HCT116 (cell line): ENCODE measurements around the gene CTDSPL2.

Source experiments
- CBX3 ChIP-seq: IDR thresholded peaks from 2 replicates; pipeline ENCODE4 v1.6.1; 2012; ENCODE audit warnings: low read depth
- CTCF ChIP-seq, 3 experiments: fragments of 200-600 bp in 1 of 3; sonication (generic) in 1 of 3; IDR thresholded peaks in 2 of 3; conservative IDR thresholded peaks in 1 of 3; 2 replicates each; pipeline ENCODE4 v1.5.1; 2012 to 2017; ENCODE audit warnings: low read depth in 2 of 3, low read length in 2 of 3, antibody characterized with exemption in 1 of 3, borderline replicate concordance in 1 of 3, control low read depth in 1 of 3, mild to moderate bottlenecking in 1 of 3, mixed read lengths in 1 of 3, mixed run types in 1 of 3, moderate library complexity in 1 of 3; ENCODE audit not compliant: insufficient read depth in 1 of 3
- EGR1 ChIP-seq: IDR thresholded peaks from 2 replicates; pipeline ENCODE4 v1.6.1; 2012; ENCODE audit warnings: low read depth
- EZH2 ChIP-seq: fragments of 200-600 bp; sonication (generic); IDR thresholded peaks from 2 replicates; pipeline ENCODE4 v1.6.1; 2017; ENCODE audit warnings: antibody characterized with exemption, mixed run types
- EZH2phosphoT487 ChIP-seq: fragments of 200-600 bp; IDR thresholded peaks from 2 replicates; pipeline ENCODE4 v1.6.1; 2018; ENCODE audit warnings: antibody characterized with exemption, borderline replicate concordance
- POLR2A ChIP-seq: IDR thresholded peaks from 2 replicates; pipeline ENCODE4 v1.7.0; 2011; ENCODE audit warnings: borderline replicate concordance; ENCODE audit not compliant: insufficient read depth, insufficient read length; ENCODE audit errors: extremely low read depth
- POLR2AphosphoS5 ChIP-seq: IDR thresholded peaks from 2 replicates; pipeline ENCODE4 v1.6.1; 2011; ENCODE audit warnings: mild to moderate bottlenecking, low read depth, low read length, moderate library complexity
- SIN3A ChIP-seq: IDR thresholded peaks from 2 replicates; pipeline ENCODE4 v1.6.1; 2012; ENCODE audit warnings: low read depth
- ZBTB33 ChIP-seq: IDR thresholded peaks from 2 replicates; pipeline ENCODE4 v1.6.1; 2011; ENCODE audit warnings: mild to moderate bottlenecking, low read length, moderate library complexity; ENCODE audit not compliant: insufficient replicate concordance; ENCODE audit errors: extremely low read depth

- peak; percentile 22 to 44 (median 31); a peak in 4 of 6 replicates for TF ChIP-seq CTCF (IDR thresholded peaks at IDR 0.05 in 2 of 3, conservative IDR thresholded peaks at IDR 0.05 in 1 of 3; ENCODE audit: borderline replicate concordance in 1 of 3, insufficient read depth in 1 of 3, low read depth in 2 of 3, low read length in 2 of 3)
- TF ChIP-seq POLR2A = no peak
- no peak for TF ChIP-seq SIN3A
- TF ChIP-seq EZH2 = no peak
- no peak for TF ChIP-seq ZBTB33
- TF ChIP-seq CBX3 = no peak
- TF ChIP-seq EZH2phosphoT487 = no peak
- TF ChIP-seq EGR1 = no peak
- no peak for TF ChIP-seq POLR2AphosphoS5
Observed at GRCh38 chr15:44550256-44550655, 122.8 kb downstream of the CTDSPL2 start.
